Measurements from ENCODE around the gene HEATR9. TPM values are rescaled to one million over a fixed set of nuclear protein-coding genes. Genes with fewer than 3 reads are reported as not detected.

The HEATR9 gene
- total and polyA plus RNA-seq, 2 donors (not counting 1 experiment from before 2014, with no cell fraction given) = 0.06 TPM; not detected in 1

DNA sequence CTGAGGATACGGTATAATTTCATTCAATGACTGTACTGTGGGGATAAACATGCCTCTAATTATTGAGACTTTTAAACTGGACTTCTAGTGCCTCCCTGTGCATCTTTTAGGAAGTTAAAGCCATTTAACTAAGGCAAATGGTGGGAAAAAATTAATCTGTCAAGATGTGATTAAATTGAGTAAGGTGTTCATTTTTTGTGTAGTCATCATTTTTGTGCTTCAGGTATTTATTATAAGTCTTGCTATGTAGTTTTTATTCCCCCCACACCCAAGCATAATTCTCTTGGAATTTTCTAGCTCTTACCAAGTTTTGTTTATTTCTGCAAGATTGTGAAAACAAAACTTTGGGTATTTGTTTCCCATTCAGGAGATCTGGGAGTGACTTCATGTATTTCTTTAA is 49.2 kb downstream of the HEATR9 start:
- H3K36me3 ChIP-seq (replicated peaks in 1 of 2; ENCODE audit: control extremely low read depth in 1 of 2, control insufficient read depth in 1 of 2, extremely low read depth in 1 of 2, insufficient read depth in 2 of 2, low read length in 1 of 2) = peaks cover 28 to 70% of the 10 kb centered on the region in 2 experiments
- ATAC-seq (ENCODE audit: low read depth) (no peak), DNase-seq (no peak)
- no peak overlapping the region for H3K9ac ChIP-seq (ENCODE audit: low read length)
- no peak overlapping the region for H3K4me3 Mint-ChIP-seq
- no peak overlapping the region for H3K4me3 ChIP-seq (ENCODE audit: control extremely low read depth in 1 of 5, extremely low read depth in 1 of 5, insufficient read depth in 1 of 5, low read depth in 2 of 5, low read length in 4 of 5)
- no peak overlapping the region for H2AFZ ChIP-seq (ENCODE audit: insufficient read depth, low read depth, low read length, poor library complexity, severe bottlenecking)
- no peak overlapping the region for H3K4me2 ChIP-seq (replicated peaks; ENCODE audit: low read depth, low read length, poor library complexity, severe bottlenecking)
- H3K4me1 Mint-ChIP-seq = peaks cover 20% of the 10 kb centered on the region
- H3K27ac ChIP-seq (ENCODE audit: low read length in 2 of 2) = no peak overlapping the region
- no peaks in the 10 kb centered on the region for H3K9me3 Mint-ChIP-seq (ENCODE audit: insufficient read depth)
- ChIA-PET CTCF (interaction anchor here (0.5 to 2.7 kb wide), 5 partner anchors 10 to 1715 kb away, joined by 3 to 19 read pairs (median 3); partner anchors contain the start of gene TAF15), POLR2A (no interaction called here)
- no peaks in the 10 kb centered on the region for H3K27me3 Mint-ChIP-seq
- peaks cover 57% of the 10 kb centered on the region for H4K20me1 ChIP-seq (ENCODE audit: control insufficient read depth, insufficient read depth, low read length, poor library complexity, severe bottlenecking)
- H3K27ac Mint-ChIP-seq = no peak overlapping the region
- peaks cover 51% of the 10 kb centered on the region for H3K79me2 ChIP-seq (ENCODE audit: control insufficient read depth, insufficient read depth, low read length)
- WGBS (ENCODE audit: insufficient coverage) = no CpG with 5 or more reads among the region's 1 CpG
- H3K9me3 ChIP-seq (ENCODE audit: control extremely low read depth in 1 of 3, control insufficient read depth in 2 of 3, insufficient read depth in 1 of 3, low read length in 2 of 3) = no peaks in the 10 kb centered on the region
- TF ChIP-seq EZH2 (IDR thresholded peaks at IDR 0.05; ENCODE audit: borderline replicate concordance, insufficient read depth, low read depth, low read length, poor library complexity, severe bottlenecking) = no peak
- TF ChIP-seq, protein P1, sequence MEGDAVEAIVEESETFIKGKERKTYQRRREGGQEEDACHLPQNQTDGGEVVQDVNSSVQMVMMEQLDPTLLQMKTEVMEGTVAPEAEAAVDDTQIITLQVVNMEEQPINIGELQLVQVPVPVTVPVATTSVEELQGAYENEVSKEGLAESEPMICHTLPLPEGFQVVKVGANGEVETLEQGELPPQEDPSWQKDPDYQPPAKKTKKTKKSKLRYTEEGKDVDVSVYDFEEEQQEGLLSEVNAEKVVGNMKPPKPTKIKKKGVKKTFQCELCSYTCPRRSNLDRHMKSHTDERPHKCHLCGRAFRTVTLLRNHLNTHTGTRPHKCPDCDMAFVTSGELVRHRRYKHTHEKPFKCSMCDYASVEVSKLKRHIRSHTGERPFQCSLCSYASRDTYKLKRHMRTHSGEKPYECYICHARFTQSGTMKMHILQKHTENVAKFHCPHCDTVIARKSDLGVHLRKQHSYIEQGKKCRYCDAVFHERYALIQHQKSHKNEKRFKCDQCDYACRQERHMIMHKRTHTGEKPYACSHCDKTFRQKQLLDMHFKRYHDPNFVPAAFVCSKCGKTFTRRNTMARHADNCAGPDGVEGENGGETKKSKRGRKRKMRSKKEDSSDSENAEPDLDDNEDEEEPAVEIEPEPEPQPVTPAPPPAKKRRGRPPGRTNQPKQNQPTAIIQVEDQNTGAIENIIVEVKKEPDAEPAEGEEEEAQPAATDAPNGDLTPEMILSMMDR (IDR thresholded peaks at IDR 0.05) = no peak
- H3K27me3 ChIP-seq (replicated peaks in 1 of 4; ENCODE audit: control extremely low read depth in 1 of 4, control insufficient read depth in 3 of 4, insufficient read depth in 4 of 4, low read length in 3 of 4) = no peaks in the 10 kb centered on the region
- no peaks in the 10 kb centered on the region for H3K4me1 ChIP-seq (ENCODE audit: control insufficient read depth in 2 of 2, insufficient read depth in 2 of 2, low read length in 2 of 2)
- intact Hi-C loops (cut with micrococcal nuclease) = no loop called here

DNA sequence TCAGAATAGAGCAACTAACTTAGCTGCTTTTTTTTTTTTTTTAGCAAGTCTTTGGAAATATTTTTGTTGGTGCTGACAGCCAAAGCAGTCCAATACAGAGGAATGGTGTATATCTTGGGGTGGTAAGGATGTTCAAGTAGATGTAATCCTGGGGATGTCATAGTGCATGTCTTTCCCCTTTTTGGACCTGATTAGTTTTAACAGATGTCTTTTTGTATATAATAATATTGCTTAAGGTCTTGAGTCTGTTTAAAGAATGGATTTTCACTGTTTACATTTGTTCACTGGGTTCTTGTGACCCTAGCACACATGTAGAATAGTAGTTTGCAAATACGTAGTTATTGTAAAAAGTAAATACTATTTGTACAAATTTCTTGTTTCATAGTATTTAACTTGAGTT is 51.5 kb downstream of the HEATR9 start:
- H3K9me3 ChIP-seq (ENCODE audit: control extremely low read depth in 1 of 3, control insufficient read depth in 2 of 3, insufficient read depth in 1 of 3, low read length in 2 of 3) = no peaks in the 10 kb centered on the region
- no peaks in the 10 kb centered on the region for H3K27me3 ChIP-seq (replicated peaks in 1 of 4; ENCODE audit: control extremely low read depth in 1 of 4, control insufficient read depth in 3 of 4, insufficient read depth in 4 of 4, low read length in 3 of 4)
- no CpG with 5 or more reads among the region's 1 CpG for WGBS (ENCODE audit: insufficient coverage)
- H4K20me1 ChIP-seq (ENCODE audit: control insufficient read depth, insufficient read depth, low read length, poor library complexity, severe bottlenecking) = peaks cover 67% of the 10 kb centered on the region
- Mint-ChIP-seq H3K4me1 (peaks cover 30% of the 10 kb centered on the region), H3K27me3 (no peaks in the 10 kb centered on the region), H3K4me3 (no peak overlapping the region), H3K9me3 (ENCODE audit: insufficient read depth) (no peaks in the 10 kb centered on the region), H3K27ac (no peak overlapping the region)
- DNase-seq (no peak), ATAC-seq (ENCODE audit: low read depth) (no peak)
- H3K4me2 ChIP-seq (replicated peaks; ENCODE audit: low read depth, low read length, poor library complexity, severe bottlenecking) = no peak overlapping the region
- no peak overlapping the region for H3K9ac ChIP-seq (ENCODE audit: low read length)
- H3K79me2 ChIP-seq (ENCODE audit: control insufficient read depth, insufficient read depth, low read length) = peaks cover 73% of the 10 kb centered on the region
- intact Hi-C loops (cut with micrococcal nuclease) = no loop called here
- no peak overlapping the region for H2AFZ ChIP-seq (ENCODE audit: insufficient read depth, low read depth, low read length, poor library complexity, severe bottlenecking)
- H3K36me3 ChIP-seq (replicated peaks in 1 of 2; ENCODE audit: control extremely low read depth in 1 of 2, control insufficient read depth in 1 of 2, extremely low read depth in 1 of 2, insufficient read depth in 2 of 2, low read length in 1 of 2) = peaks cover 20 to 50% of the 10 kb centered on the region in 2 experiments
- CTCF ChIA-PET = interaction anchor here (0.7 to 2.9 kb wide), 5 partner anchors 8 to 70 kb away, joined by 3 to 16 read pairs (median 3); partner anchors contain the start of gene TAF15
- no peak overlapping the region for H3K4me3 ChIP-seq (ENCODE audit: control extremely low read depth in 1 of 5, extremely low read depth in 1 of 5, insufficient read depth in 1 of 5, low read depth in 2 of 5, low read length in 4 of 5)
- no peak overlapping the region for H3K27ac ChIP-seq (ENCODE audit: low read length in 2 of 2)
- H3K4me1 ChIP-seq (ENCODE audit: control insufficient read depth in 2 of 2, insufficient read depth in 2 of 2, low read length in 2 of 2) = peaks cover 0 to 3% of the 10 kb centered on the region in 2 donors
- POLR2A ChIA-PET = no interaction called here
- TF ChIP-seq EZH2 (IDR thresholded peaks at IDR 0.05; ENCODE audit: borderline replicate concordance, insufficient read depth, low read depth, low read length, poor library complexity, severe bottlenecking) = no peak
- TF ChIP-seq, protein P1 (IDR thresholded peaks at IDR 0.05) = no peak
